Astrocyte (in vitro differentiated cells and primary cell): ENCODE measurements around the gene RAPSN. TPM values are rescaled to one million over a fixed set of nuclear protein-coding genes. Genes with fewer than 3 reads are reported as not detected.

Experiments used
- DNase-seq: peaks from one replicate; pipeline ENCODE4 v3.0.0-alpha.2; 2010; ENCODE audit warnings: low read depth
- FAIRE-seq: peaks from 2 replicates; lab custom pipeline; 2011; peaks lifted over from hg19 to GRCh38; lab: Jason Lieb, UNC
- H2AFZ ChIP-seq: 2 replicates; pipeline ENCODE4 v1.6.0; 2012; ENCODE audit warnings: low read depth, low read length, inconsistent platforms
- H3K27ac ChIP-seq: 2 replicates; pipeline ENCODE4 v1.5.1; 2011; ENCODE audit warnings: low read depth, low read length, inconsistent platforms
- H3K27me3 ChIP-seq: 2 replicates; pipeline ENCODE4 v1.6.0; 2011; ENCODE audit warnings: low read length, inconsistent platforms; ENCODE audit not compliant: insufficient read depth
- H3K36me3 ChIP-seq: 2 replicates; pipeline ENCODE4 v1.5.1; 2011; ENCODE audit warnings: low read length, inconsistent platforms; ENCODE audit not compliant: insufficient read depth
- H3K4me1 ChIP-seq: 2 replicates; pipeline ENCODE4 v1.5.1; 2011; ENCODE audit warnings: low read length, inconsistent platforms; ENCODE audit not compliant: insufficient read depth
- H3K4me2 ChIP-seq: 2 replicates; pipeline ENCODE4 v1.6.0; 2012; ENCODE audit warnings: low read length, inconsistent platforms
- H3K4me3 ChIP-seq: 2 replicates; pipeline ENCODE4 v1.5.1; 2011; ENCODE audit warnings: low read depth, mild to moderate bottlenecking, low read length, inconsistent platforms; ENCODE audit not compliant: insufficient read depth
- H3K79me2 ChIP-seq: 2 replicates; pipeline ENCODE4 v1.6.0; 2012; ENCODE audit warnings: mild to moderate bottlenecking, low read length, inconsistent platforms; ENCODE audit not compliant: insufficient read depth
- H3K9ac ChIP-seq: 2 replicates; pipeline ENCODE4 v1.6.0; 2012; ENCODE audit warnings: mild to moderate bottlenecking, low read length, inconsistent platforms
- H3K9me3 ChIP-seq: 2 replicates; pipeline ENCODE4 v1.5.1; 2012; ENCODE audit warnings: low read depth, mild to moderate bottlenecking, low read length, inconsistent platforms; ENCODE audit not compliant: insufficient read depth
- H4K20me1 ChIP-seq: 2 replicates; pipeline ENCODE4 v1.6.0; 2012; ENCODE audit warnings: low read length, inconsistent platforms; ENCODE audit not compliant: insufficient read depth
- H3K27ac Mint-ChIP-seq: one replicate; pipeline ENCODE4 v1.8.0; 2021; ENCODE audit warnings: mild to moderate bottlenecking, mixed read lengths; ENCODE audit not compliant: unreplicated experiment
- H3K27me3 Mint-ChIP-seq: one replicate; pipeline ENCODE4 v1.8.0; 2021; ENCODE audit warnings: low read depth, mixed read lengths; ENCODE audit not compliant: unreplicated experiment
- H3K36me3 Mint-ChIP-seq: one replicate; pipeline ENCODE4 v1.8.0; 2021; ENCODE audit warnings: low read depth, mixed read lengths; ENCODE audit not compliant: unreplicated experiment
- H3K4me1 Mint-ChIP-seq: one replicate; pipeline ENCODE4 v1.8.0; 2021; ENCODE audit warnings: low read depth, mixed read lengths; ENCODE audit not compliant: unreplicated experiment
- H3K4me3 Mint-ChIP-seq: one replicate; pipeline ENCODE4 v1.8.0; 2021; ENCODE audit warnings: mild to moderate bottlenecking, moderate library complexity, mixed read lengths; ENCODE audit not compliant: unreplicated experiment
- H3K9me3 Mint-ChIP-seq: one replicate; pipeline ENCODE4 v1.8.0; 2021; ENCODE audit warnings: mild to moderate bottlenecking, mixed read lengths; ENCODE audit not compliant: unreplicated experiment
- EZH2 ChIP-seq: IDR thresholded peaks from 2 replicates; pipeline ENCODE4 v1.6.1; 2012; ENCODE audit warnings: mild to moderate bottlenecking, low read length, inconsistent platforms; ENCODE audit not compliant: insufficient read depth
- total RNA-seq: library from RNA; stranded (reverse); gene quantifications from 2 replicates; pipeline ENCODE4 v1.2.1, GENCODE V29; 2021
- TF ChIP-seq, protein P1 (sequence below): IDR thresholded peaks from 2 replicates; pipeline ENCODE4 v1.5.1; 2011; ENCODE audit warnings: low read depth, mild to moderate bottlenecking, inconsistent platforms, low read length, moderate library complexity; ENCODE audit not compliant: insufficient read depth

The RAPSN gene
- total RNA-seq, 1 donor from 2014 or later, result 0.86 TPM

DNA sequence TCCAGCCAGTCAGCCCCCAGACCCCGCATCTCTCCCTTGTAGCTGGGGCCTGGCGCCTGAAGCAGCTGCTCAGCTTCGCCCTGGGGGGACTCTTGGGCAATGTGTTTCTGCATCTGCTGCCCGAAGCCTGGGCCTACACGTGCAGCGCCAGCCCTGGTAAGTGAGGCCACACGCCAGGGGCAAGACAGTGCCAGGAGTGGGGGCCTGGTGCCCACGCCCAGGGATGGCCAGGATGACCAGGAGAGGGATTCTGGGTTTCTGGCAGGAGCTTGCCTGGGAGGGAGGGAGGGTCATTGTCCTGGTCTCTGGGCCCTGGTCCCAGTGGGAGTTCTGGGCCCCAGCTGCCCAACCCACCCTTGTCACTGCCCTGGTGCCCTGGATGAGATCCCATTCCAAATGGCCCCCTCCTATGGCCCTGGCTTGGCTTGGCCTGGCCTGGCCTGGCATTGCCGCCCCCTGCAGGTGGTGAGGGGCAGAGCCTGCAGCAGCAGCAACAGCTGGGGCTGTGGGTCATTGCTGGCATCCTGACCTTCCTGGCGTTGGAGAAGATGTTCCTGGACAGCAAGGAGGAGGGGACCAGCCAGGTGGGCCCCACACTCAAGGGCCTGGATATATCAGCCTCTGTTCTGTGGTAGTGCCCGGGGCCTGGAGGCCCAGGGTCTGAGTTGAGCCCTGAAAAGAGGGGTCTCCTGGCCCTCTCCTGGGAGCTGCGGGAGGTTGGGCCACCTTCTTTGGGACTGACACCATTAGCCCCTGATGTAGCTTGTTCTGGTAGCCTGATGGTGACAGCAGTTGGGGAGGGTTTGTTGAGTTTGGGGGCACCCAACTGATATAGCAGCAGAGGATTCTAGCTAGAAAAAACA lies 36.8 kb downstream of the RAPSN start:
- Mint-ChIP-seq H3K36me3 (peaks cover 10% of the 10 kb centered on the region), H3K9me3 (no peaks in the 10 kb centered on the region), H3K4me3 (no peak overlapping the region), H3K27ac (no peak overlapping the region), H3K4me1 (peaks cover 31% of the 10 kb centered on the region), H3K27me3 (no peaks in the 10 kb centered on the region)
- Histone ChIP-seq H3K79me2 (peaks cover 53% of the 10 kb centered on the region), H3K4me2 (no peak overlapping the region), H3K9me3 (no peaks in the 10 kb centered on the region), H3K36me3 (peaks cover 9% of the 10 kb centered on the region), H3K27ac (no peak overlapping the region), H3K4me1 (peaks cover 67% of the 10 kb centered on the region), H3K4me3 (no peak overlapping the region), H2AFZ (no peak overlapping the region), H3K9ac (no peak overlapping the region), H3K27me3 (no peaks in the 10 kb centered on the region), H4K20me1 (peaks cover 39% of the 10 kb centered on the region)
- TF ChIP-seq, protein P1, sequence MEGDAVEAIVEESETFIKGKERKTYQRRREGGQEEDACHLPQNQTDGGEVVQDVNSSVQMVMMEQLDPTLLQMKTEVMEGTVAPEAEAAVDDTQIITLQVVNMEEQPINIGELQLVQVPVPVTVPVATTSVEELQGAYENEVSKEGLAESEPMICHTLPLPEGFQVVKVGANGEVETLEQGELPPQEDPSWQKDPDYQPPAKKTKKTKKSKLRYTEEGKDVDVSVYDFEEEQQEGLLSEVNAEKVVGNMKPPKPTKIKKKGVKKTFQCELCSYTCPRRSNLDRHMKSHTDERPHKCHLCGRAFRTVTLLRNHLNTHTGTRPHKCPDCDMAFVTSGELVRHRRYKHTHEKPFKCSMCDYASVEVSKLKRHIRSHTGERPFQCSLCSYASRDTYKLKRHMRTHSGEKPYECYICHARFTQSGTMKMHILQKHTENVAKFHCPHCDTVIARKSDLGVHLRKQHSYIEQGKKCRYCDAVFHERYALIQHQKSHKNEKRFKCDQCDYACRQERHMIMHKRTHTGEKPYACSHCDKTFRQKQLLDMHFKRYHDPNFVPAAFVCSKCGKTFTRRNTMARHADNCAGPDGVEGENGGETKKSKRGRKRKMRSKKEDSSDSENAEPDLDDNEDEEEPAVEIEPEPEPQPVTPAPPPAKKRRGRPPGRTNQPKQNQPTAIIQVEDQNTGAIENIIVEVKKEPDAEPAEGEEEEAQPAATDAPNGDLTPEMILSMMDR, result peak; percentile 46
- no peak for TF ChIP-seq EZH2
- FAIRE-seq (no peak), DNase-seq (no peak)

DNA sequence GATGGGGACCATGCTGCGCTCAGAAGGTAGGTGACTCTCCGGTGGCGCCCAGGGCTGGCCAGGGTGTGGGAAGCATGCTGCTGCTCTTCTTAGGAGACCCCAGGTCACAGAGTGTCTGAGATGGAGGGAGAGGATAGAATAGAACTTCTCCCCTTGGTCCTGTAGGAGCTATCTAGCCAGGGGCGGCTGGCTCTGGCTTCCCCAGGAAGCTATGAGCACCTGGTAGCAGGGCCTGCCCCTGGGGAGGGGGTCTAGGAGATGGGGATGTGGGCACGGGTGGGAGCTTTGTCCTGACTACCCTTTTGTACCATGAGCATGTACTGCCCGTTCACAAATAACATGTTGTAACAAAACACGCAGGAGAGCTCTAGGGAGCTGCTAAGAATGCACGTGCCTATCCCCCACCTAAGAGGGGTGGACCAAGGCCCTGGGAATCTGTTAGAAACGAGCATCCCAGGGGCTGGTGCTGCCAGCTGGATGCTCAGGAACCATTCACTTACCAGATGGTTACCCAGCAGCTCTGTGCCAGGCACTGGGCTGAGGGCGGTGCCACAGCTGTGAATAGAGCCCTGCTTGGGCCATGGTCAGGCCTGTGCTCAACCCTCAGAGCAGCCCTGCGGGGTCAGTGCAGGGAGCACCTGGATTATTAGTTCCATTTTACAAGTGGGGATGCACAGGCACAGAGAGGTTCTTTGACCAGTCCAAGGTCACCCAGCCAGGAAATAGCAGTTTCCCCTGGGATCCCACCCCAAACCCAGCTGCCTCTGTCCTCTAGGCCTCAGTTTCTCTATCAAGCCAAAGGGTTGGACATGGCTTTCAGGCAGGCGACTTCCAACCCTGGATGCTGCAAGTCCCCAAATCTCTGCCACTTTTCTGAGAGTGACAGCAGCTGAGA lies 38.3 kb downstream of the RAPSN start:
- H3K27ac ChIP-seq, result no peak overlapping the region

More for the DNA sequence above, 38.3 kb downstream of the RAPSN start:
- DNase-seq, result no peak
- H3K27me3 Mint-ChIP-seq, result no peaks in the 10 kb centered on the region
- H3K9me3 Mint-ChIP-seq, result no peaks in the 10 kb centered on the region
- Histone ChIP-seq H3K4me2 (peak overlapping the region; percentile 100), H3K4me1 (peaks cover 52% of the 10 kb centered on the region), H3K27me3 (no peaks in the 10 kb centered on the region), H3K36me3 (peaks cover 9% of the 10 kb centered on the region), H3K79me2 (peaks cover 53% of the 10 kb centered on the region), H2AFZ (no peak overlapping the region), H3K4me3 (peak overlapping the region; percentile 93), H3K9me3 (no peaks in the 10 kb centered on the region), H4K20me1 (peaks cover 38% of the 10 kb centered on the region), H3K9ac (peak overlapping the region; percentile 100)
- peaks cover 27% of the 10 kb centered on the region for H3K4me1 Mint-ChIP-seq
- H3K27ac Mint-ChIP-seq, result no peak overlapping the region
- peak overlapping the region; percentile 74 for H3K4me3 Mint-ChIP-seq
- H3K36me3 Mint-ChIP-seq, result peaks cover 10% of the 10 kb centered on the region
- TF ChIP-seq, protein P1, result no peak
- TF ChIP-seq EZH2, result no peak
- no peak for FAIRE-seq
